ENCODE results near the gene SYNPO2. TPM values are rescaled to one million over a fixed set of nuclear protein-coding genes. Genes with fewer than 3 reads are reported as not detected.

Gene SYNPO2
- total RNA-seq, 3 donors from 2014 or later = 18.9 to 804 (median 91.1) TPM

DNA sequence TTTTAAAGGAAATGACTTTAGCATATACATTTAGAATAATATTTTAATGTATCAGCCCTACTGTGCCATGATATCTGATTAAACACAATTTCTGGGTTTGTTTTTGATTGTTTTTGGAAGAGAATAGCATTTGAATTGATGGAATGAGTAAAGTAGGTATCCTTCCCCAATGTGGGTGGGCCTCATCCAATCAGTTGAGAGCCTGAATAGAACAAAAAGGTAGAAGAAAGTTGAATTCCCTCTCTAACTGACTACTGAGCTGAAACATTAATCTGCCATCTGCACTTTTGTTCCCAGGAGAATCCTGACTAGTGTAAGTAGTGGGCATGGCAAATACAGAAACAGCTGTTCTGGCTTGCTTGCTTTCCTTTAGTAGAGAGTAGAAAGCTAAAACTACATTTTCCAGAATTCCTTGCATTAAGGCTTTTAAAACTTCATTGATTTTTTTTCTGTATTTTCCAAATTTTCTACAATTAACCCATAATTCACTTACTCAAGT lies 43.1 kb upstream of the SYNPO2 start:
- Histone ChIP-seq H3K4me1 (ENCODE audit: low read depth) (no peaks in the 10 kb centered on the region), H3K36me3 (ENCODE audit: low read depth) (no peaks in the 10 kb centered on the region), H3K4me3 (no peak overlapping the region), H3K9me3 (no peaks in the 10 kb centered on the region)
- TF ChIP-seq, protein P1, sequence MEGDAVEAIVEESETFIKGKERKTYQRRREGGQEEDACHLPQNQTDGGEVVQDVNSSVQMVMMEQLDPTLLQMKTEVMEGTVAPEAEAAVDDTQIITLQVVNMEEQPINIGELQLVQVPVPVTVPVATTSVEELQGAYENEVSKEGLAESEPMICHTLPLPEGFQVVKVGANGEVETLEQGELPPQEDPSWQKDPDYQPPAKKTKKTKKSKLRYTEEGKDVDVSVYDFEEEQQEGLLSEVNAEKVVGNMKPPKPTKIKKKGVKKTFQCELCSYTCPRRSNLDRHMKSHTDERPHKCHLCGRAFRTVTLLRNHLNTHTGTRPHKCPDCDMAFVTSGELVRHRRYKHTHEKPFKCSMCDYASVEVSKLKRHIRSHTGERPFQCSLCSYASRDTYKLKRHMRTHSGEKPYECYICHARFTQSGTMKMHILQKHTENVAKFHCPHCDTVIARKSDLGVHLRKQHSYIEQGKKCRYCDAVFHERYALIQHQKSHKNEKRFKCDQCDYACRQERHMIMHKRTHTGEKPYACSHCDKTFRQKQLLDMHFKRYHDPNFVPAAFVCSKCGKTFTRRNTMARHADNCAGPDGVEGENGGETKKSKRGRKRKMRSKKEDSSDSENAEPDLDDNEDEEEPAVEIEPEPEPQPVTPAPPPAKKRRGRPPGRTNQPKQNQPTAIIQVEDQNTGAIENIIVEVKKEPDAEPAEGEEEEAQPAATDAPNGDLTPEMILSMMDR (IDR thresholded peaks at IDR 0.05) = no peak
- ATAC-seq (no peak), DNase-seq (no peak)
- intact Hi-C loops (cut with DNase I, micrococcal nuclease) = no loop called here

DNA sequence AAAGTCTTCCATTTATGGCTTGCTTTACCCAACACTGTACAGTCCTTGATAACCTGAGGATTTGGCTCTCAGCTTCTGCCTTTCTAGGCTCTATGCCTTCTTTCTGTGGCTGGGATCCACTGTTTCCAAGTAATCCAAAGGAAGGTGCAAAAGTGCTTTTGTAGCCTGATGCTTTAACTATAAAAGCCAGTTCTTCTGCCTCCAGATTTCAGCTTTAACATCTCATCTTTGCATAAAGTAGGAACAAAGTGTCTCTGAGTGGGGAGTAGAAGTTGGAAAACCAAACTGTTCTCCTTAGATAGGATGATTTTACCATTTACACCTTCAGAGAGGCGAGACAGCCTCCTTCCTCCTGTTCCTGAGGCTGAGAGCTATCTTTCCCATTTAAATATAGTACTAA lies 41.7 kb upstream of the SYNPO2 start:
- DNase-seq (no peak), ATAC-seq (no peak)
- Histone ChIP-seq H3K4me1 (ENCODE audit: low read depth) (no peaks in the 10 kb centered on the region), H3K4me3 (no peak overlapping the region), H3K9me3 (no peaks in the 10 kb centered on the region), H3K36me3 (ENCODE audit: low read depth) (no peaks in the 10 kb centered on the region)
- TF ChIP-seq, protein P1 (IDR thresholded peaks at IDR 0.05) = no peak
- intact Hi-C loops (cut with DNase I, micrococcal nuclease) = no loop called here

DNA sequence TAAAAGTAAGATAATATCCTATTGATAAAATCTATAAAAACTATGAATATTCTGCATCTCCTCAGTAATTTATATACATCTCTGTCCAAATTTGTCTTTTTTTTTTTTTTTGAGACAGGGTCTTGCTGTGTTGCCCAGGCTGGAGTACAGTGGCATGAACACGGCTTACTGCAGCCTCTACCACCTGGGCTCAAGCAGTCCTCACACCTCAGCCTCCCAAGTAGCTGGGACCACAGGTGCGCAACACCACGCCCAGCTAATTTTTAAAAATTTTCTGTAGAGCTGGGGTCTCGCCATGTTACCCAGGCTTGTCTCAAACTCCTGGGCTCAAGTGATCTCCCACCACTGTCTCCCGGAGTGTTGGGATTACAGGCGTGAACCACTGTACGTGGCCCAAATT lies 40.4 kb upstream of the SYNPO2 start:
- TF ChIP-seq, protein P1 (IDR thresholded peaks at IDR 0.05) = no peak
- DNase-seq = no peak
- H3K4me1 ChIP-seq (ENCODE audit: low read depth) = no peaks in the 10 kb centered on the region
- H3K36me3 ChIP-seq (ENCODE audit: low read depth) = no peaks in the 10 kb centered on the region
- intact Hi-C loops (cut with DNase I, micrococcal nuclease) = no loop called here
- no peak for ATAC-seq
- H3K4me3 ChIP-seq = no peak overlapping the region
- no peaks in the 10 kb centered on the region for H3K9me3 ChIP-seq

DNA sequence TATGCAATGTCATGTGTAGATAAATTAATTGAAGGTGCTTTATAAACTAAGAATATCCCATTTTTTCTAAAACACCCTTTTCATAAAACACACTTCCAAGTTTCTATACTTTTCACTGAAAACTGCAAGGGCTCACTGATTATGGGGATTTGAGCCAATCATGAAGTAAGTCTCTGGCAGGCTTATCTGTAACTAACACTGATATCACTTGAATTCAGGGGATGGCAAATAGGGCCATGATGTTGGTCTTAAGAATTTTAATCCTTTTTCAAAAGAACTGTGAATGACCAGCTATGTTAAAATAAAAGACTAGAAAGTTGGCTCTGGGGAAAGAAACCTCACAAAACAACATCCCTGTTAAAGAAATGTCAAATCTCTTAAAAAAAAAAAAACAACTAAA lies 39.8 kb upstream of the SYNPO2 start:
- TF ChIP-seq, protein P1 (IDR thresholded peaks at IDR 0.05) = no peak
- Histone ChIP-seq H3K9me3 (no peaks in the 10 kb centered on the region), H3K4me1 (ENCODE audit: low read depth) (no peaks in the 10 kb centered on the region), H3K4me3 (no peak overlapping the region), H3K36me3 (ENCODE audit: low read depth) (no peaks in the 10 kb centered on the region)
- intact Hi-C loops (cut with DNase I, micrococcal nuclease) = no loop called here
- DNase-seq (no peak), ATAC-seq (no peak)

DNA sequence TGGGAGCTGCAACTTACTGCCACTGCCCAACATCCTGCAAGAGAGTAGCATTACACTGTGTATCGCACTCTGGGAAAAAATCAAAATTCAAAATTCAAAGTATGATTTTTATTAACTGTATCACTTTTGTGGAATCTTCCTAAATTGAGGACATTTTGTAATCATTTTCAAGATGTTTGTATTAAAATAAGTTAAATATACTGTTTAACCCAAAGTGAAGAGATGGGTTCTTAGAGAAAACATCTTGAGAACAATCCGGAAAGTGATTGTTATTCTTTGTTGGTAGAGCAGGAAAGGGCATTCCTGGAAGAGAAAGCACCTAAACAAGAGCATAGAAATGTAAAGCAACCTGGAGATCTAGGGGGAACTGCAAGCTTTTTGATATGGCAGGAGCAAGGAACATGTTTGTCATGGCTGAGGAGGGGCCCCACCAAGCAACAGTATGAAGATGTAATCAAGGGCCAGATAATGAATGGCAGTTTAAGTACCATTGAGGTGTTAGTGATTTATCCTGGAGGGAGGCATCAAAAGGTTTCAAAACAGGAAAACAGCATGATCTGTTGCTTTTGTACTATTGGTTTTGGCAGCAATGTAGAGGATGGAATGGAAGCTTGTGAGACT lies 38.7 kb upstream of the SYNPO2 start:
- Histone ChIP-seq H3K4me1 (ENCODE audit: low read depth) (no peaks in the 10 kb centered on the region), H3K36me3 (ENCODE audit: low read depth) (no peaks in the 10 kb centered on the region), H3K4me3 (no peak overlapping the region), H3K9me3 (no peaks in the 10 kb centered on the region)
- TF ChIP-seq, protein P1 (IDR thresholded peaks at IDR 0.05) = no peak
- DNase-seq (no peak), ATAC-seq (no peak)
- intact Hi-C loops (cut with DNase I, micrococcal nuclease) = no loop called here

Data from mucosa of descending colon (tissue), 3 donors.